WERI-Rb-1 (cell line): ENCODE results near the gene FAM83C.
"Not testable (repeated sequence)": the region's sequence is repeated elsewhere in the genome, so short reads cannot be mapped to it uniquely, and the experiment has no call there.

Experiments
- DNase-seq: peaks from one replicate; pipeline ENCODE4 v3.0.0-alpha.2; 2020
- H3K27ac ChIP-seq: fragments of 250-450 bp; sonication (Bioruptor Pico); 2 replicates; pipeline ENCODE4 v1.5.1; 2020; ENCODE audit warnings: mild to moderate bottlenecking, moderate library complexity
- H3K27me3 ChIP-seq: fragments of 250-450 bp; sonication (Bioruptor Pico); 2 replicates; pipeline ENCODE4 v1.5.1; 2021; ENCODE audit warnings: mild to moderate bottlenecking, low read depth, moderate library complexity; ENCODE audit not compliant: insufficient read depth, severe bottlenecking
- H3K36me3 ChIP-seq: fragments of 250-450 bp; sonication (Bioruptor Pico); 2 replicates; pipeline ENCODE4 v1.5.1; 2020; ENCODE audit warnings: mild to moderate bottlenecking, moderate library complexity
- H3K4me3 ChIP-seq: 2 replicates; pipeline ENCODE4 v1.5.1; 2011; ENCODE audit warnings: low read depth, mild to moderate bottlenecking, control low read depth, low read length
- H3K9me3 ChIP-seq: fragments of 250-450 bp; sonication (Bioruptor Pico); 2 replicates; pipeline ENCODE4 v1.5.1; 2021; ENCODE audit warnings: mild to moderate bottlenecking, moderate library complexity; ENCODE audit not compliant: severe bottlenecking
- CTCF ChIP-seq: IDR thresholded peaks from 2 replicates; pipeline ENCODE4 v1.5.1; 2011; ENCODE audit warnings: low read depth, mild to moderate bottlenecking, control low read depth, inconsistent platforms, low read length

Gene FAM83C

GRCh38 chr20:35270021-35270902 lies 22.0 kb downstream of the FAM83C start:
- no peak for TF ChIP-seq CTCF
- Histone ChIP-seq H3K36me3 (peaks cover 27% of the 10 kb centered on the region), H3K9me3 (no peaks in the 10 kb centered on the region), H3K4me3 (no peak overlapping the region), H3K27me3 (no peaks in the 10 kb centered on the region), H3K27ac (no peak overlapping the region)
- no peak for DNase-seq

- H3K4me3 ChIP-seq = no peak overlapping the region
- peak; percentile 99 for TF ChIP-seq CTCF
- H3K27me3 ChIP-seq = no peaks in the 10 kb centered on the region
- H3K9me3 ChIP-seq = no peaks in the 10 kb centered on the region
- no peak overlapping the region for H3K27ac ChIP-seq
- peak; percentile 85 for DNase-seq
- H3K36me3 ChIP-seq = peaks cover 27% of the 10 kb centered on the region
Observed at GRCh38 chr20:35269055-35269781, 23.0 kb downstream of the FAM83C start.

GRCh38 chr20:35267092-35267491 lies 25.1 kb downstream of the FAM83C start:
- no peak for TF ChIP-seq CTCF
- DNase-seq = no peak
- Histone ChIP-seq H3K36me3 (peaks cover 21% of the 10 kb centered on the region), H3K27ac (no peak overlapping the region), H3K27me3 (no peaks in the 10 kb centered on the region), H3K9me3 (no peaks in the 10 kb centered on the region), H3K4me3 (no peak overlapping the region)

- H3K27ac ChIP-seq = no peak overlapping the region
- H3K4me3 ChIP-seq = no peak overlapping the region
- H3K27me3 ChIP-seq = no peaks in the 10 kb centered on the region
- peak; percentile 68 for DNase-seq
- peaks cover 7% of the 10 kb centered on the region for H3K36me3 ChIP-seq
- peak; percentile 69 for TF ChIP-seq CTCF
- H3K9me3 ChIP-seq = no peaks in the 10 kb centered on the region
Observed at GRCh38 chr20:35264755-35265154, 27.5 kb downstream of the FAM83C start.

GRCh38 chr20:35263532-35264341 lies 28.5 kb downstream of the FAM83C start:
- no peak for DNase-seq
- H3K9me3 ChIP-seq = no peaks in the 10 kb centered on the region
- TF ChIP-seq CTCF = no peak
- peak overlapping the region; percentile 24 for H3K4me3 ChIP-seq
- peak overlapping the region; percentile 82 for H3K27ac ChIP-seq
- peaks cover 4% of the 10 kb centered on the region for H3K36me3 ChIP-seq
- no peaks in the 10 kb centered on the region for H3K27me3 ChIP-seq

- H3K27ac ChIP-seq = peak overlapping the region; percentile 82
- H3K36me3 ChIP-seq, H3K9me3 ChIP-seq, H3K27me3 ChIP-seq: not testable (repeated sequence)
- peak overlapping the region; percentile 24 for H3K4me3 ChIP-seq
- DNase-seq = peak; percentile 87
Observed at GRCh38 chr20:35262731-35263531, 29.3 kb downstream of the FAM83C start.

GRCh38 chr20:35262321-35262720 lies 29.9 kb downstream of the FAM83C start:
- H3K27ac ChIP-seq = peak overlapping the region; percentile 53
- not testable (repeated sequence) for H3K36me3 ChIP-seq, H3K9me3 ChIP-seq, H3K27me3 ChIP-seq, DNase-seq, H3K4me3 ChIP-seq
